K562 (cell line): ENCODE measurements around the gene FBN3. TPM values are rescaled to one million over a fixed set of nuclear protein-coding genes. Genes with fewer than 3 reads are reported as not detected.
A peak's percentile ranks its signal among the peaks of the same experiment; 100 is the strongest.

Experiments
- ARID3A ChIP-seq: IDR thresholded peaks from 2 replicates; pipeline ENCODE4 v1.6.1; 2012; ENCODE audit warnings: low read depth, low read length, improper control_type of control experiment, borderline replicate concordance
- BACH1 ChIP-seq: fragments of 200-800 bp; sonication (Bioruptor generic); IDR thresholded peaks from 2 replicates; pipeline ENCODE4 v1.6.1; 2016; ENCODE audit warnings: missing genetic modification characterization, missing compliant biosample characterization
- CBX1 ChIP-seq: sonication (generic); IDR thresholded peaks from 2 replicates; pipeline ENCODE4 v1.6.1; 2016; ENCODE audit warnings: antibody characterized with exemption, low read depth, mild to moderate bottlenecking
- CXXC5 ChIP-seq: fragments of 250-450 bp; sonication (Bioruptor Pico); IDR thresholded peaks from 2 replicates; pipeline ENCODE4 v1.8.0; 2022; ENCODE audit warnings: inconsistent platforms, mild to moderate bottlenecking, moderate library complexity
- DEAF1 ChIP-seq: fragments of 450-650 bp; formaldehyde crosslinking; IDR thresholded peaks from 2 replicates; pipeline ENCODE4 v1.4.0; 2020; ENCODE audit warnings: mild to moderate bottlenecking, moderate library complexity
- E2F6 ChIP-seq, 2 experiments: IDR thresholded peaks; 2 replicates each; pipeline ENCODE4 v1.6.1; 2011; ENCODE audit warnings: borderline replicate concordance in 1 of 2, control low read depth in 1 of 2, low read depth in 1 of 2, low read length in 1 of 2, mild to moderate bottlenecking in 1 of 2, mixed read lengths in 1 of 2, moderate library complexity in 1 of 2; ENCODE audit not compliant: insufficient read depth in 1 of 2, insufficient read length in 1 of 2, poor library complexity in 1 of 2, severe bottlenecking in 1 of 2; ENCODE audit errors: extremely low read depth in 1 of 2
- GTF3C2 ChIP-seq: IDR thresholded peaks from 3 replicates; pipeline ENCODE4 v1.6.1; 2011; ENCODE audit warnings: borderline replicate concordance, mild to moderate bottlenecking, moderate library complexity; ENCODE audit not compliant: insufficient read length; ENCODE audit errors: extremely low read depth
- HDAC1 ChIP-seq, 2 experiments: fragments of 450-650 bp; IDR thresholded peaks; 2 replicates each; pipeline ENCODE4 v1.6.1; 2016 to 2017; ENCODE audit warnings: inconsistent platforms in 1 of 2, mild to moderate bottlenecking in 1 of 2, moderate library complexity in 1 of 2
- HDAC6 ChIP-seq: IDR thresholded peaks from 2 replicates; pipeline ENCODE4 v1.6.1; 2012; ENCODE audit warnings: low read depth, mild to moderate bottlenecking, control low read depth, inconsistent platforms, low read length, moderate library complexity
- HIVEP1 ChIP-seq: fragments of 250-450 bp; sonication (Bioruptor Pico); IDR thresholded peaks from 2 replicates; pipeline ENCODE4 v1.4.0; 2020; ENCODE audit warnings: mild to moderate bottlenecking
- HMG20A ChIP-seq: fragments of 450-650 bp; formaldehyde crosslinking; conservative IDR thresholded peaks from 2 replicates; pipeline ENCODE4 v1.4.0; 2020; ENCODE audit warnings: mild to moderate bottlenecking, mixed read lengths
- MCM3 ChIP-seq: fragments of 450-650 bp; IDR thresholded peaks from 2 replicates; pipeline ENCODE4 v1.6.1; 2016
- NONO ChIP-seq, 2 experiments: fragments of 200-400 bp in 1 of 2; fragments of 450-650 bp in 1 of 2; formaldehyde crosslinking in 1 of 2; IDR thresholded peaks; 2 replicates each; pipeline ENCODE4 v1.6.1; 2017; ENCODE audit warnings: low read depth in 2 of 2, mild to moderate bottlenecking in 2 of 2, moderate library complexity in 2 of 2, low read length in 1 of 2
- RNF2 ChIP-seq: sonication (generic); IDR thresholded peaks from 2 replicates; pipeline ENCODE4 v1.6.1; 2016
- SMARCE1 ChIP-seq: fragments of 450-650 bp; IDR thresholded peaks from 2 replicates; pipeline ENCODE4 v1.7.1; 2016; ENCODE audit warnings: mild to moderate bottlenecking
- SRF ChIP-seq, 2 experiments: fragments of 250-450, 450-650 bp in 1 of 2; sonication (Bioruptor Pico) in 1 of 2; sonication (generic) in 1 of 2; formaldehyde crosslinking; IDR thresholded peaks; 2 replicates each; pipeline versions ENCODE4 v1.5.0 to v1.5.1; 2020 to 2022; ENCODE audit warnings: mild to moderate bottlenecking in 1 of 2, missing genetic modification reagents in 1 of 2
- TAF7 ChIP-seq: fragments of 450-650 bp; IDR thresholded peaks from 2 replicates; pipeline ENCODE4 v1.6.1; 2016; ENCODE audit warnings: missing genetic modification characterization, missing compliant biosample characterization
- TSC22D4 ChIP-seq: fragments of 450-650 bp; IDR thresholded peaks from 2 replicates; pipeline ENCODE4 v1.6.1; 2016; ENCODE audit warnings: missing genetic modification characterization, missing biosample characterization, control low read depth
- ZBTB8A ChIP-seq: fragments of 450-650 bp; IDR thresholded peaks from 2 replicates; pipeline ENCODE4 v1.6.1; 2018; ENCODE audit warnings: mild to moderate bottlenecking, moderate library complexity; ENCODE audit not compliant: partially characterized antibody
- ZNF12 ChIP-seq: sonication (generic); formaldehyde crosslinking; IDR thresholded peaks from 2 replicates; pipeline ENCODE4 v1.4.0; 2020; ENCODE audit warnings: mild to moderate bottlenecking, missing genetic modification reagents
- polyA plus RNA-seq, 8 experiments: library from polyadenylated mRNA; depleted of rRNA in 4 of 8; stranded (reverse) in 5 of 8; unstranded in 3 of 8; fragments of >200 nt; fragmentation: Nextera tagmentation in 2 of 8; fragmentation: Illumina TruSeq in 1 of 8; extraction: Ambion mirVana in 2 of 8; extraction: Trizol in 1 of 8; gene quantifications; 2 replicates each; pipeline versions ENCODE4 v1.2.1 to v1.2.3, GENCODE V29; 2011 to 2014; ENCODE audit warnings: inconsistent platforms in 1 of 8, missing spikeins in 1 of 8
- total RNA-seq, 7 experiments: library from RNA; depleted of rRNA in 6 of 7; stranded (reverse); fragments of >200 nt in 6 of 7; fragmentation: Illumina TruSeq in 2 of 7; extraction: Trizol in 2 of 7; gene quantifications; 2 replicates each; pipeline versions ENCODE4 v1.2.1 to v1.2.3, GENCODE V29; 2011 to 2021; ENCODE audit warnings: low replicate concordance in 1 of 7

FBN3 gene
- total and polyA plus RNA-seq, 9 of the 15 experiments (the other 6 are each of a cell fraction or from before 2014, with no cell fraction given) = under 0.01 to 0.29 (median 0.01) TPM; not detected in 4

- peak; percentile 63 to 67 for TF ChIP-seq E2F6 (IDR thresholded peaks at IDR 0.05; ENCODE audit: borderline replicate concordance in 1 of 2, extremely low read depth in 1 of 2, insufficient read depth in 1 of 2, insufficient read length in 1 of 2, low read depth in 1 of 2, low read length in 1 of 2, poor library complexity in 1 of 2, severe bottlenecking in 1 of 2)
- TF ChIP-seq DEAF1 (CRISPR knock-in tag) = no peak
- TF ChIP-seq TAF7 (tag) = no peak
- no peak for TF ChIP-seq RNF2
- TF ChIP-seq NONO (IDR thresholded peaks at IDR 0.05; ENCODE audit: low read depth in 2 of 2, low read length in 1 of 2) = peak; percentile 51 to 62; a peak in 2 of 4 replicates
- no peak for TF ChIP-seq ARID3A
- TF ChIP-seq HDAC1 (IDR thresholded peaks at IDR 0.05) = peak in 1 of 2 experiments; percentile 59; a peak in 2 of 4 replicates
- TF ChIP-seq HMG20A (CRISPR knock-in tag) = no peak
- TF ChIP-seq CXXC5 = peak; percentile 71
- no peak for TF ChIP-seq MCM3
- no peak for TF ChIP-seq HDAC6
- no peak for TF ChIP-seq HIVEP1
- TF ChIP-seq GTF3C2 = no peak
- TF ChIP-seq SRF (CRISPR knock-in tag; IDR thresholded peaks at IDR 0.05) = no peak; a peak in 1 of 4 replicates
- TF ChIP-seq ZBTB8A = no peak
- no peak for TF ChIP-seq SMARCE1
- TF ChIP-seq CBX1 = no peak
- no peak for TF ChIP-seq TSC22D4 (tag)
- no peak for TF ChIP-seq BACH1 (tag)
- peak; percentile 26; the same call in 1 of the 2 replicates for TF ChIP-seq ZNF12 (CRISPR knock-in tag)
Observed at GRCh38 chr19:8050274-8051096, 98.9 kb downstream of the FBN3 start (continued).
